ENCODE data around the gene GPR89B.

DNA sequence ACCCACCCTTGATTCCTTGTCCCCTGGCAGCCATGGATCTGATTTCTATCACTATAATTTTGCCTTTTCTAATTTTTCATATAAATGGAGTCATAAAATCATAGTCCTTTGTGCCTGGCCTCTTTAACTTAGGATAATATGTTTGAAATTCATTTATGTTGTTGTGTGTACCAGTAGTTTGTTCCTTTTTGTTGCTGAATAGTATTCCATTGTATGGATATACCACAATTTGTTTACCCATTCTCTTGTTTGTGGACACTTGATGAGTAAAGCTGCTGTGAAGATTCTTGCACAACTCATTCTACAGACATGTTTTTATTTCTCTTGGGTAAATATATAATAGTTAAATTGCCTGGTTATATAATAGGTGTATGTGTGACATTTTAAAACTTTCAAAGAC, 48.3 kb upstream of the GPR89B start:
- TF ChIP-seq EZH2 (IDR thresholded peaks at IDR 0.05; ENCODE audit: borderline replicate concordance, low read depth, low read length) (no peak), YY1 (IDR thresholded peaks at IDR 0.05; ENCODE audit: borderline replicate concordance in 1 of 3, control insufficient read depth in 1 of 3, extremely low read depth in 1 of 3, insufficient read depth in 3 of 3, insufficient read length in 1 of 3, insufficient replicate concordance in 2 of 3, low read depth in 1 of 3, low read length in 2 of 3) (no peak)

Measured in K562 (cell line).